IPS-18a (cell line): ENCODE results near the gene HDAC8.
"Not testable (repeated sequence)": the region's sequence is repeated elsewhere in the genome, so short reads cannot be mapped to it uniquely, and the experiment has no call there.

Source experiments
- H3K27ac ChIP-seq: one replicate; pipeline ENCODE4 v1.5.1; 2013; ENCODE audit warnings: low read length
- H3K27me3 ChIP-seq: one replicate; pipeline ENCODE4 v1.6.1; 2013; ENCODE audit warnings: mild to moderate bottlenecking, low read length; ENCODE audit not compliant: control insufficient read depth, insufficient read depth
- H3K36me3 ChIP-seq: one replicate; pipeline ENCODE4 v1.6.1; 2013; ENCODE audit warnings: low read depth, low read length; ENCODE audit not compliant: control insufficient read depth
- H3K4me1 ChIP-seq: one replicate; pipeline ENCODE4 v1.6.1; 2013; ENCODE audit warnings: low read depth, low read length; ENCODE audit not compliant: control insufficient read depth
- H3K4me3 ChIP-seq: one replicate; pipeline ENCODE4 v1.5.1; 2013; ENCODE audit warnings: low read length
- H3K9ac ChIP-seq: one replicate; pipeline ENCODE4 v1.6.1; 2013; ENCODE audit warnings: mild to moderate bottlenecking, low read length, moderate library complexity
- H3K9me3 ChIP-seq: one replicate; pipeline ENCODE4 v1.6.1; 2013; ENCODE audit warnings: low read depth, low read length; ENCODE audit not compliant: control insufficient read depth

Gene HDAC8

GRCh38 chrX:72475952-72476668 lies 96.5 kb downstream of the HDAC8 start:
- H3K27ac ChIP-seq: no peak overlapping the region
- H3K4me1 ChIP-seq: no peaks in the 10 kb centered on the region
- no peak overlapping the region for H3K4me3 ChIP-seq

DNA sequence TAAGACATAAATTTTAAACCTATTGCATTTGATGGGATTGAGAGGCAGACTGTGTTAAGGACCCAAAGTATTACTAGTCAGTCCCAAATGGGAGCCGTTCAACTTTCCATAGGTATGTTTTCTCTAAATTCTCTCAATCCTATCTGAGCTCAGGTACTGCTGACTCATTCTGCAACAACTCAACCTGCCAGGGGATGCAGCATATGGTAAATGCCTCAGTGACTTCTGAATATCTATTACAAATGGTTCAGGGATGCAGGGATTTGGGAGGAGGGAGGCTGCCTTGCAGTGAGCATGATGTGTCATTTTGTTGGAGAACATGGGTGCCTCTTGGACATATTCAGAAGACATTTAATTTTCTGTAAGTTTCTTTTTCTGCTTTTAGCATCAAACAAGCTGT lies 97.3 kb downstream of the HDAC8 start:
- H3K27ac ChIP-seq: no peak overlapping the region
- peaks cover 30% of the 10 kb centered on the region for H3K9me3 ChIP-seq
- no peaks in the 10 kb centered on the region for H3K36me3 ChIP-seq
- no peak overlapping the region for H3K4me3 ChIP-seq
- no peaks in the 10 kb centered on the region for H3K4me1 ChIP-seq
- no peak overlapping the region for H3K9ac ChIP-seq
- no peaks in the 10 kb centered on the region for H3K27me3 ChIP-seq

More at GRCh38 chrX:72475952-72476668, 96.5 kb downstream of the HDAC8 start:
- H3K27me3 ChIP-seq: no peaks in the 10 kb centered on the region
- H3K9ac ChIP-seq: no peak overlapping the region
- peaks cover 30% of the 10 kb centered on the region for H3K9me3 ChIP-seq
- no peaks in the 10 kb centered on the region for H3K36me3 ChIP-seq

- Histone ChIP-seq H3K4me1 (no peaks in the 10 kb centered on the region), H3K9ac (no peak overlapping the region), H3K27me3 (no peaks in the 10 kb centered on the region), H3K9me3 (peaks cover 22% of the 10 kb centered on the region), H3K27ac (no peak overlapping the region), H3K36me3 (no peaks in the 10 kb centered on the region), H3K4me3 (no peak overlapping the region)
These were observed 102.0 kb downstream of the HDAC8 start for GRCh38 chrX:72470532-72471223.

- Histone ChIP-seq H3K36me3 (no peaks in the 10 kb centered on the region), H3K27ac (no peak overlapping the region), H3K4me1 (no peaks in the 10 kb centered on the region), H3K4me3 (no peak overlapping the region), H3K9me3 (peaks cover 22% of the 10 kb centered on the region), H3K9ac (no peak overlapping the region), H3K27me3 (no peaks in the 10 kb centered on the region)
These were observed 102.5 kb downstream of the HDAC8 start for GRCh38 chrX:72470117-72470516.

- H3K27me3 ChIP-seq: no peaks in the 10 kb centered on the region
- H3K4me1 ChIP-seq: no peaks in the 10 kb centered on the region
- no peak overlapping the region for H3K4me3 ChIP-seq
- H3K9ac ChIP-seq: no peak overlapping the region
- H3K9me3 ChIP-seq: peaks cover 24% of the 10 kb centered on the region
- no peak overlapping the region for H3K27ac ChIP-seq
- H3K36me3 ChIP-seq: no peaks in the 10 kb centered on the region
These were observed 104.0 kb downstream of the HDAC8 start for GRCh38 chrX:72468607-72469006.

DNA sequence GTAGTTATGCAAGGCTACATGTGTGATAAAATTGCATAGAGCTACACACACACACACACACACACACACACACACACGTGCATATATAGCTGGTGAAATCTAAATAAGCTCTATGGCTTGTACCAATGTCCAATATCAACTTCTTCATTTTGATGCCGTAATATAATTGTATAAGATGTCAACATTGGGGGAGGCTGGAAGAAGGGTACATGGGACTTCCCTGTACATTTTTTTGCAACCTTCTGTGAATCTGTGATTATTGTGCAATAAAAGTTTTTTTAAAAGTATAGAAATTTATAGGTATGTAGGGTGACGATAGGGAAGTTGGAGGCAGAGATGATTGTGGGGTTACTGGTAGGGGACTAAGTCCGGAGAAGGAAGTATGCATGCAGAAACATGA lies 105.5 kb downstream of the HDAC8 start:
- peaks cover 12% of the 10 kb centered on the region for H3K9me3 ChIP-seq
- H3K4me3 ChIP-seq: no peak overlapping the region

GRCh38 chrX:72466493-72466892 lies 106.2 kb downstream of the HDAC8 start:
- no peak overlapping the region for H3K4me3 ChIP-seq
- H3K4me1 ChIP-seq: no peaks in the 10 kb centered on the region
- H3K27me3 ChIP-seq: no peaks in the 10 kb centered on the region
- H3K27ac ChIP-seq: no peak overlapping the region
- peaks cover 12% of the 10 kb centered on the region for H3K9me3 ChIP-seq
- H3K9ac ChIP-seq: no peak overlapping the region
- H3K36me3 ChIP-seq: no peaks in the 10 kb centered on the region

More for the DNA sequence above, 105.5 kb downstream of the HDAC8 start:
- H3K4me1 ChIP-seq: no peaks in the 10 kb centered on the region
- no peaks in the 10 kb centered on the region for H3K36me3 ChIP-seq
- no peak overlapping the region for H3K27ac ChIP-seq
- H3K9ac ChIP-seq: no peak overlapping the region
- no peaks in the 10 kb centered on the region for H3K27me3 ChIP-seq

- no peaks in the 10 kb centered on the region for H3K27me3 ChIP-seq
- H3K9me3 ChIP-seq: peaks cover 12% of the 10 kb centered on the region
- H3K4me1 ChIP-seq: no peaks in the 10 kb centered on the region
- H3K36me3 ChIP-seq: no peaks in the 10 kb centered on the region
- H3K4me3 ChIP-seq: no peak overlapping the region
- no peak overlapping the region for H3K9ac ChIP-seq
- no peak overlapping the region for H3K27ac ChIP-seq
These were observed 106.8 kb downstream of the HDAC8 start for GRCh38 chrX:72465889-72466288.

- Histone ChIP-seq H3K4me1 (no peaks in the 10 kb centered on the region), H3K9ac (no peak overlapping the region), H3K27me3 (no peaks in the 10 kb centered on the region), H3K27ac (no peak overlapping the region), H3K36me3 (no peaks in the 10 kb centered on the region), H3K9me3 (peaks cover 13% of the 10 kb centered on the region), H3K4me3 (no peak overlapping the region)
These were observed 110.9 kb downstream of the HDAC8 start for GRCh38 chrX:72461766-72462165.

- no peak overlapping the region for H3K4me3 ChIP-seq
- H3K9ac ChIP-seq: no peak overlapping the region
- no peaks in the 10 kb centered on the region for H3K27me3 ChIP-seq
- H3K36me3 ChIP-seq: no peaks in the 10 kb centered on the region
- peaks cover 13% of the 10 kb centered on the region for H3K9me3 ChIP-seq
- no peaks in the 10 kb centered on the region for H3K4me1 ChIP-seq
- H3K27ac ChIP-seq: no peak overlapping the region
These were observed 111.4 kb downstream of the HDAC8 start for GRCh38 chrX:72461288-72461687.

DNA sequence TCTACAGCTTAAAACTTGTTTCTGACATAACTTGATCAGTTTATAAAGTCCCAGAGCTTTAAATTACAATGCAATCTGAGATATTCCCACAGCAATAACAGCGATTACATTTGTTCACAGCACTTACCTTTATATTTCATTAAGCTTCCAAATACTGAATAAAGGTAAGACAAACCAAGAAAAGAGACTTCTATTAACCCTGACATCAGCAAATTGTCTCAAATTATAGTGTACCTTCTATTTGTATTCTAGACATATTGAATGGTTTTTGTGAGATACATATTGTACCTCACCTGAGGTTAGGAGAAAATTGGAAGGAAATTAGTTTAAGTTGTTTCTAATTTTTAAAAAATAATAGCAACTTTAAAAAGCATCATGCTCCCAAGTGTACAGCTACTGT lies 111.9 kb downstream of the HDAC8 start:
- H3K27ac ChIP-seq: no peak overlapping the region
- peaks cover 13% of the 10 kb centered on the region for H3K9me3 ChIP-seq
- no peak overlapping the region for H3K4me3 ChIP-seq
- no peak overlapping the region for H3K9ac ChIP-seq
- no peaks in the 10 kb centered on the region for H3K36me3 ChIP-seq
- H3K27me3 ChIP-seq: no peaks in the 10 kb centered on the region
- H3K4me1 ChIP-seq: no peaks in the 10 kb centered on the region

- not testable (repeated sequence) for H3K27me3 ChIP-seq, H3K27ac ChIP-seq, H3K4me3 ChIP-seq, H3K9ac ChIP-seq, H3K9me3 ChIP-seq, H3K36me3 ChIP-seq, H3K4me1 ChIP-seq
These were observed 123.6 kb downstream of the HDAC8 start for GRCh38 chrX:72449034-72449433.
